Progenitor cell of endocrine pancreas (in vitro differentiated cells): Measurements from ENCODE around the gene KRTAP10-2. TPM values are rescaled to one million over a fixed set of nuclear protein-coding genes. Genes with fewer than 3 reads are reported as not detected.

Experiments used
- DNase-seq: peaks from one replicate; pipeline ENCODE4 v3.0.0; 2021; ENCODE audit warnings: low spot score; ENCODE audit not compliant: unreplicated experiment
- H3K27ac Mint-ChIP-seq: 2 replicates; pipeline ENCODE4 v1.8.0; 2021; ENCODE audit warnings: mild to moderate bottlenecking, moderate library complexity, mixed read lengths
- H3K27me3 Mint-ChIP-seq: 2 replicates; pipeline ENCODE4 v1.8.0; 2021; ENCODE audit warnings: mixed read lengths
- H3K36me3 Mint-ChIP-seq: 2 replicates; pipeline ENCODE4 v1.8.0; 2022; ENCODE audit warnings: mixed read lengths; ENCODE audit not compliant: insufficient read depth
- H3K4me1 Mint-ChIP-seq: 2 replicates; pipeline ENCODE4 v1.8.0; 2021; ENCODE audit warnings: low read depth, mixed read lengths
- H3K4me3 Mint-ChIP-seq: 2 replicates; pipeline ENCODE4 v1.8.0; 2021; ENCODE audit warnings: low read depth, mild to moderate bottlenecking, moderate library complexity, mixed read lengths
- H3K9me3 Mint-ChIP-seq: 2 replicates; pipeline ENCODE4 v1.8.0; 2021; ENCODE audit warnings: low read depth, mixed read lengths
- CTCF ChIP-seq: fragments of 200-600 bp; sonication (generic); IDR thresholded peaks from one replicate; pipeline ENCODE4 v1.5.0; 2021; ENCODE audit warnings: antibody characterized with exemption, mild to moderate bottlenecking; ENCODE audit not compliant: unreplicated experiment
- total RNA-seq: library from RNA; stranded (reverse); gene quantifications from 2 replicates; pipeline ENCODE4 v1.2.1, GENCODE V29; 2021

KRTAP10-2 gene
- total RNA-seq, 1 donor from 2014 or later: not detected

GRCh38 chr21:44569861-44570517 is 18.7 kb upstream of the KRTAP10-2 start:
- H3K4me3 Mint-ChIP-seq: no peak overlapping the region
- TF ChIP-seq CTCF: no peak
- H3K36me3 Mint-ChIP-seq: no peaks in the 10 kb centered on the region
- H3K9me3 Mint-ChIP-seq: peaks cover 10% of the 10 kb centered on the region
- H3K27me3 Mint-ChIP-seq: no peaks in the 10 kb centered on the region
- H3K4me1 Mint-ChIP-seq: peaks cover 3% of the 10 kb centered on the region
- DNase-seq: no peak
- H3K27ac Mint-ChIP-seq: no peak overlapping the region

- DNase-seq: no peak
- no peaks in the 10 kb centered on the region for H3K27me3 Mint-ChIP-seq
- H3K4me3 Mint-ChIP-seq: no peak overlapping the region
- no peaks in the 10 kb centered on the region for H3K4me1 Mint-ChIP-seq
- no peaks in the 10 kb centered on the region for H3K36me3 Mint-ChIP-seq
- H3K27ac Mint-ChIP-seq: no peak overlapping the region
- H3K9me3 Mint-ChIP-seq: peaks cover 10% of the 10 kb centered on the region
- no peak for TF ChIP-seq CTCF
Measured at GRCh38 chr21:44568667-44569556, 17.6 kb upstream of the KRTAP10-2 start.

GRCh38 chr21:44568261-44568660 is 17.0 kb upstream of the KRTAP10-2 start:
- H3K4me1 Mint-ChIP-seq: no peaks in the 10 kb centered on the region
- TF ChIP-seq CTCF: no peak
- no peak for DNase-seq
- H3K27me3 Mint-ChIP-seq: no peaks in the 10 kb centered on the region
- no peaks in the 10 kb centered on the region for H3K36me3 Mint-ChIP-seq
- no peak overlapping the region for H3K27ac Mint-ChIP-seq
- no peak overlapping the region for H3K4me3 Mint-ChIP-seq
- H3K9me3 Mint-ChIP-seq: peaks cover 10% of the 10 kb centered on the region

GRCh38 chr21:44567481-44568171 is 16.3 kb upstream of the KRTAP10-2 start:
- no peak overlapping the region for H3K4me3 Mint-ChIP-seq

More at GRCh38 chr21:44567481-44568171, 16.3 kb upstream of the KRTAP10-2 start:
- Mint-ChIP-seq H3K36me3 (no peaks in the 10 kb centered on the region), H3K27ac (no peak overlapping the region), H3K9me3 (peaks cover 10% of the 10 kb centered on the region), H3K4me1 (no peaks in the 10 kb centered on the region), H3K27me3 (no peaks in the 10 kb centered on the region)
- no peak for DNase-seq
- TF ChIP-seq CTCF: no peak
